Endothelial cell of umbilical vein (primary cell): ENCODE data around the gene TMEM184B. TPM values are rescaled to one million over a fixed set of nuclear protein-coding genes. Genes with fewer than 3 reads are reported as not detected.

ENCODE experiments used
- BruUV-seq: library from RNA; stranded (reverse); fragments of 400-500 nt; replicated peaks from 2 replicates; lab custom pipeline; 2021; lab: Mats Ljungman, UMichigan
- CTCF ChIA-PET: fragments of 300-600, 350-600 bp; sonication (Branson Sonifier 250); formaldehyde crosslinking; loops from one replicate; lab custom pipeline; 2021; ENCODE audit warnings: antibody characterized with exemption, inconsistent platforms; lab: Charles Lee
- POLR2A ChIA-PET: fragments of 300-600, 350-600 bp; sonication (Branson Sonifier 250); formaldehyde crosslinking; loops from one replicate; lab custom pipeline; 2021; ENCODE audit warnings: antibody characterized with exemption, inconsistent platforms; lab: Charles Lee
- DNase-seq: peaks from one replicate; pipeline ENCODE4 v3.0.0-alpha.2; 2011; ENCODE audit warnings: low read depth, low spot score
- FAIRE-seq: peaks from 2 replicates; lab custom pipeline; 2011; peaks lifted over from hg19 to GRCh38; lab: Jason Lieb, UNC
- H2AFZ ChIP-seq: 2 replicates; pipeline ENCODE4 v1.6.0; 2012; ENCODE audit warnings: low read depth, low read length, control low read depth, inconsistent platforms
- H3K27ac ChIP-seq: 2 replicates; pipeline ENCODE4 v1.5.1; 2011; ENCODE audit warnings: low read depth, mild to moderate bottlenecking, control low read depth, low read length, moderate library complexity; ENCODE audit not compliant: insufficient read depth
- H3K27me3 ChIP-seq, 2 experiments: 2 replicates each; pipeline versions ENCODE4 v1.6.0 to v1.6.1; 2011; ENCODE audit warnings: low read length in 2 of 2, mixed read lengths in 1 of 2; ENCODE audit not compliant: control insufficient read depth in 2 of 2, insufficient read depth in 2 of 2
- H3K36me3 ChIP-seq, 2 experiments: 2 replicates in 1 of 2; 3 replicates in 1 of 2; pipeline ENCODE4 v1.5.1; 2011; ENCODE audit warnings: low read length in 2 of 2, mild to moderate bottlenecking in 1 of 2, moderate library complexity in 1 of 2; ENCODE audit not compliant: control insufficient read depth in 2 of 2, insufficient read depth in 2 of 2; ENCODE audit errors: extremely low read depth in 1 of 2
- H3K4me1 ChIP-seq: 3 replicates; pipeline ENCODE4 v1.5.1; 2011; ENCODE audit warnings: mild to moderate bottlenecking, low read length; ENCODE audit not compliant: control insufficient read depth, insufficient read depth; ENCODE audit errors: extremely low read depth
- H3K4me2 ChIP-seq: 2 replicates; pipeline ENCODE4 v1.6.1; 2011; ENCODE audit warnings: low read length, control low read depth, mixed read lengths; ENCODE audit not compliant: insufficient read depth
- H3K4me3 ChIP-seq, 3 experiments: fragments of 200-600 bp in 1 of 3; sonication (generic), shearing (Covaris generic) in 1 of 3; replicated peaks in 1 of 3; 2 replicates each; pipeline ENCODE4 v1.5.1; 2011 to 2016; ENCODE audit warnings: control low read depth in 3 of 3, low read length in 3 of 3, mild to moderate bottlenecking in 2 of 3, inconsistent platforms in 1 of 3, low read depth in 1 of 3, moderate library complexity in 1 of 3; ENCODE audit not compliant: insufficient read depth in 1 of 3
- H3K79me2 ChIP-seq: 2 replicates; pipeline ENCODE4 v1.6.0; 2012; ENCODE audit warnings: low read length, inconsistent platforms; ENCODE audit not compliant: control insufficient read depth, insufficient read depth
- H3K9ac ChIP-seq: replicated peaks from 2 replicates; pipeline ENCODE3; 2011; ENCODE audit warnings: low read length, control low read depth; ENCODE audit not compliant: insufficient read depth; ENCODE audit errors: extremely low read depth
- H3K9me1 ChIP-seq: replicated peaks from 3 replicates; pipeline ENCODE4 v1.6.0; 2011; ENCODE audit warnings: mild to moderate bottlenecking, low read length; ENCODE audit not compliant: control insufficient read depth, insufficient read depth; ENCODE audit errors: extremely low read depth
- H3K9me3 ChIP-seq: replicated peaks from 2 replicates; pipeline ENCODE4 v1.5.1; 2012; ENCODE audit warnings: low read length, inconsistent platforms; ENCODE audit not compliant: control insufficient read depth, insufficient read depth
- H4K20me1 ChIP-seq: replicated peaks from 2 replicates; pipeline ENCODE3; 2011; ENCODE audit warnings: mild to moderate bottlenecking, low read length; ENCODE audit not compliant: control insufficient read depth, insufficient read depth; ENCODE audit errors: extremely low read depth
- EZH2 ChIP-seq: IDR thresholded peaks from 2 replicates; pipeline ENCODE4 v1.6.1; 2012; ENCODE audit warnings: borderline replicate concordance, low read depth, mild to moderate bottlenecking, moderate library complexity, low read length, inconsistent platforms; ENCODE audit not compliant: severe bottlenecking
- FOS ChIP-seq: IDR thresholded peaks from 2 replicates; pipeline ENCODE4 v1.6.1; 2011; ENCODE audit warnings: mild to moderate bottlenecking, low read length, moderate library complexity, borderline replicate concordance; ENCODE audit not compliant: insufficient read depth
- GATA2 ChIP-seq: IDR thresholded peaks from 2 replicates; pipeline ENCODE4 v1.7.0; 2011; ENCODE audit warnings: low read depth, mild to moderate bottlenecking, moderate library complexity, mixed read lengths, low read length; ENCODE audit not compliant: insufficient read length, insufficient read depth
- JUN ChIP-seq: IDR thresholded peaks from 2 replicates; pipeline ENCODE4 v1.6.1; 2011; ENCODE audit warnings: borderline replicate concordance, low read depth; ENCODE audit not compliant: insufficient read length, insufficient read depth
- MYC ChIP-seq: IDR thresholded peaks from one replicate; pipeline ENCODE4 v1.6.1; 2011; ENCODE audit warnings: mild to moderate bottlenecking, low read depth, low read length
- POLR2A ChIP-seq: IDR thresholded peaks from 2 replicates; pipeline ENCODE4 v1.6.1; 2012; ENCODE audit warnings: low read depth, mild to moderate bottlenecking, control low read depth, low read length
- POLR2AphosphoS5 ChIP-seq: IDR thresholded peaks from 2 replicates; pipeline ENCODE4 v1.6.1; 2012; ENCODE audit warnings: low read depth, mild to moderate bottlenecking, control low read depth, low read length, moderate library complexity; ENCODE audit not compliant: insufficient read depth
- dilution Hi-C: fragments of 300-500 bp; cut with MboI; formaldehyde crosslinking; loops from one replicate; pipeline ENCODE4 v1.15.0; 2019; ENCODE audit warnings: low sequenced_read_pairs; ENCODE audit not compliant: extremely low pct_ligation_motif_present
- intact Hi-C: fragments of 100-400 bp; cut with micrococcal nuclease; formaldehyde crosslinking; loops from one replicate; pipeline ENCODE4 v1.10.0; 2022
- polyA plus RNA-seq, 4 experiments: library from polyadenylated mRNA; depleted of rRNA in 3 of 4; stranded (reverse) in 3 of 4; unstranded in 1 of 4; fragments of >200 nt; gene quantifications; 2 replicates each; pipeline versions ENCODE4 v1.2.1 to v1.2.3, GENCODE V29; 2011 to 2012; ENCODE audit warnings: missing spikeins in 1 of 4
- total RNA-seq: library from RNA; stranded (reverse); gene quantifications from 2 replicates; pipeline ENCODE4 v1.2.3, GENCODE V29; 2021
- TF ChIP-seq, protein P1 (sequence below), 2 donors: IDR thresholded peaks; 1 replicate in 1 of 2; 2 replicates in 1 of 2; pipeline ENCODE4 v1.5.1; 2011; ENCODE audit warnings: low read length in 2 of 2, mild to moderate bottlenecking in 2 of 2, moderate library complexity in 2 of 2, control low read depth in 1 of 2, inconsistent platforms in 1 of 2, low read depth in 1 of 2; ENCODE audit not compliant: insufficient read depth in 1 of 2; ENCODE audit errors: extremely low read depth in 1 of 2
- TF ChIP-seq, protein P2 (sequence below): IDR thresholded peaks from 2 replicates; pipeline ENCODE4 v1.6.1; 2011; ENCODE audit not compliant: insufficient read depth, insufficient read length

TMEM184B gene
- total and polyA plus RNA-seq, 2 donors (not counting 3 experiments of a cell fraction or from before 2014, with no cell fraction given) = 72.5 to 96.6 TPM

DNA sequence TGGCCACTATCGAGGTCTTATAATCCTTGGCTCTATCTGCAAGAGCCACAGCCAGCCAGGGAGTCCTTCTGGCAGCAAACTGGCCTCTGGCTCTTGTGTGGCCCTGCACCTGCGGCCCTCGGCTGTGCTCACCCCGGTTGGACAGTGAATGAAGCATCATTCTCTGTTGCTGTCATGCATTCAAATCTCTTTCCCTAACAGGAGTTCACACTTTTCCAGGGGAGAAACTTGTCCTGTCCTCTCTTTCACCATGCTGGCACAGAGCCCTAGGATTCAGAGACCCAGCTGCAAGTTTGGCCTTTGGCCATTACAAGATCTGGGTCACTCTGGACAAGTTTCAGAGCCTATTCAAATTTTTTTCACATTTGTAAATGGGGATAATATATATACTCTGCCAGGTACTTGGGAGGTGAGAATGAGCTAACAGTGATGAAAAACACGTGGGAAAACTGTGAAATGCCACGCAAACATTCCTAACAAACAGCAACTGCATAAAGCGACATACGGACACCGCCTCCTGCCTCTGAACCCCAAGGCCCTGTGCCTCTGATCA lies 34.2 kb downstream of the TMEM184B start:
- Histone ChIP-seq H3K79me2 (peaks cover 3% of the 10 kb centered on the region), H3K9me1 (no peaks in the 10 kb centered on the region), H3K4me1 (peaks cover 32% of the 10 kb centered on the region), H3K27ac (peak overlapping the region; percentile 74), H3K9me3 (no peaks in the 10 kb centered on the region), H4K20me1 (no peaks in the 10 kb centered on the region), H3K36me3 (peaks cover 2 to 23% of the 10 kb centered on the region in 2 experiments), H2AFZ (no peak overlapping the region), H3K27me3 (no peaks in the 10 kb centered on the region), H3K4me3 (no peak overlapping the region), H3K9ac (peak overlapping the region; percentile 30), H3K4me2 (peak overlapping the region; percentile 3)
- ChIA-PET POLR2A (interaction anchor here (0.6 kb wide), 1 partner anchor 66 kb away, joined by 3 read pairs; no protein-coding TSS in a partner anchor), CTCF (interaction anchor here (0.8 to 3.7 kb wide), 10 partner anchors 9 to 157 kb away, joined by 3 to 41 read pairs (median 3); no protein-coding TSS in a partner anchor)
- peak; percentile 40 for FAIRE-seq
- dilution Hi-C loops = no loop called here
- intact Hi-C loops = loop anchor here (1.0 to 10.0 kb wide), 5 partner anchors 8 to 336 kb away; partner anchors contain the start of genes DMC1 and TMEM184B
- TF ChIP-seq POLR2A (no peak), EZH2 (no peak), FOS (no peak), JUN (no peak), MYC (no peak), GATA2 (no peak), POLR2AphosphoS5 (no peak)
- TF ChIP-seq, protein P1, sequence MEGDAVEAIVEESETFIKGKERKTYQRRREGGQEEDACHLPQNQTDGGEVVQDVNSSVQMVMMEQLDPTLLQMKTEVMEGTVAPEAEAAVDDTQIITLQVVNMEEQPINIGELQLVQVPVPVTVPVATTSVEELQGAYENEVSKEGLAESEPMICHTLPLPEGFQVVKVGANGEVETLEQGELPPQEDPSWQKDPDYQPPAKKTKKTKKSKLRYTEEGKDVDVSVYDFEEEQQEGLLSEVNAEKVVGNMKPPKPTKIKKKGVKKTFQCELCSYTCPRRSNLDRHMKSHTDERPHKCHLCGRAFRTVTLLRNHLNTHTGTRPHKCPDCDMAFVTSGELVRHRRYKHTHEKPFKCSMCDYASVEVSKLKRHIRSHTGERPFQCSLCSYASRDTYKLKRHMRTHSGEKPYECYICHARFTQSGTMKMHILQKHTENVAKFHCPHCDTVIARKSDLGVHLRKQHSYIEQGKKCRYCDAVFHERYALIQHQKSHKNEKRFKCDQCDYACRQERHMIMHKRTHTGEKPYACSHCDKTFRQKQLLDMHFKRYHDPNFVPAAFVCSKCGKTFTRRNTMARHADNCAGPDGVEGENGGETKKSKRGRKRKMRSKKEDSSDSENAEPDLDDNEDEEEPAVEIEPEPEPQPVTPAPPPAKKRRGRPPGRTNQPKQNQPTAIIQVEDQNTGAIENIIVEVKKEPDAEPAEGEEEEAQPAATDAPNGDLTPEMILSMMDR (IDR thresholded peaks at IDR 0.05; ENCODE audit: extremely low read depth in 1 of 2, insufficient read depth in 1 of 2, low read depth in 1 of 2, low read length in 2 of 2) = no peak
- TF ChIP-seq, protein P2, sequence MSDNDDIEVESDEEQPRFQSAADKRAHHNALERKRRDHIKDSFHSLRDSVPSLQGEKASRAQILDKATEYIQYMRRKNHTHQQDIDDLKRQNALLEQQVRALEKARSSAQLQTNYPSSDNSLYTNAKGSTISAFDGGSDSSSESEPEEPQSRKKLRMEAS = no peak
- no TSS peak for BruUV-seq
- DNase-seq = no peak
